Measurements from ENCODE around the gene ENDOG. TPM values are rescaled to one million over a fixed set of nuclear protein-coding genes. Genes with fewer than 3 reads are reported as not detected.
"Not testable (repeated sequence)": the region's sequence is repeated elsewhere in the genome, so short reads cannot be mapped to it uniquely, and the experiment has no call there.

Gene ENDOG
- total RNA-seq, 1 donor from 2014 or later, result 28.2 TPM

DNA sequence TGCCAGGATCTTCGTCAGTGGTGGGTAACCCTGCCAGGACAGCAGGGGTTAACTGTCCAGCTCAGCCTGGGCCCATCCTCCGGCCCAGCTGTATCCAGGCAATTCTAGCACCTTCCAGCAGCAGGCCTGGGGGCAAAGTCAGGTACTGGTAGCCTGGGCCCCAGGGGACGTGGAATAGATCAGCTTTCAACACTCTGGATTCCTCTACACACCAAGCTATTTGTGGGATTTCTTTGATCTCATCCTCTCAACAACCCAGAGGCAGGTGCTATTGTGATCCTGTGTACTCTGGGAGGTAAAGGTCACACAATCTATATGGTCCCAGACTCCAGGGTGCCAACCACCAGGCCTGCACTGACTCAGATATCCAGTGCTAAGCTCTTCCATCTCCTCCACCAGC is 20.0 kb downstream of the ENDOG start:
- no peaks in the 10 kb centered on the region for H3K27me3 ChIP-seq
- no peaks in the 10 kb centered on the region for H3K9me3 ChIP-seq
- no peak overlapping the region for H3K27ac ChIP-seq
- TF ChIP-seq POLR2A (IDR thresholded peaks at IDR 0.05), result no peak
- TF ChIP-seq CTCF (IDR thresholded peaks at IDR 0.05), result no peak
- TF ChIP-seq POLR2AphosphoS5 (IDR thresholded peaks at IDR 0.05; ENCODE audit: insufficient read depth in 1 of 2, low read depth in 1 of 2), result no peak
- H3K4me3 ChIP-seq, result no peak overlapping the region
- H3K36me3 ChIP-seq, result peaks cover 0 to 8% of the 10 kb centered on the region in 2 donors
- H3K4me1 ChIP-seq, result no peaks in the 10 kb centered on the region
- intact Hi-C loops (cut with DNase I), result no loop called here
- DNase-seq (ENCODE audit: extremely low spot score in 2 of 2), result no peak

GRCh38 chr9:128840524-128840923 is 22.2 kb downstream of the ENDOG start:
- H3K9me3 ChIP-seq, result no peaks in the 10 kb centered on the region
- H3K4me3 ChIP-seq, result no peak overlapping the region
- H3K36me3 ChIP-seq, result peaks cover 0 to 8% of the 10 kb centered on the region in 2 donors
- intact Hi-C loops (cut with DNase I), result no loop called here
- DNase-seq (ENCODE audit: extremely low spot score in 2 of 2), result no peak
- no peaks in the 10 kb centered on the region for H3K27me3 ChIP-seq
- TF ChIP-seq CTCF (IDR thresholded peaks at IDR 0.05) (no peak), POLR2A (IDR thresholded peaks at IDR 0.05) (no peak), POLR2AphosphoS5 (IDR thresholded peaks at IDR 0.05; ENCODE audit: insufficient read depth in 1 of 2, low read depth in 1 of 2) (no peak)
- H3K4me1 ChIP-seq, result no peaks in the 10 kb centered on the region
- no peak overlapping the region for H3K27ac ChIP-seq

GRCh38 chr9:128841694-128842492 is 23.6 kb downstream of the ENDOG start:
- H3K27me3 ChIP-seq, result no peaks in the 10 kb centered on the region
- no peak for DNase-seq (ENCODE audit: extremely low spot score in 2 of 2)
- intact Hi-C loops (cut with DNase I), result no loop called here
- TF ChIP-seq POLR2AphosphoS5 (IDR thresholded peaks at IDR 0.05; ENCODE audit: insufficient read depth in 1 of 2, low read depth in 1 of 2), result no peak
- no peak for TF ChIP-seq CTCF (IDR thresholded peaks at IDR 0.05)
- no peak for TF ChIP-seq POLR2A (IDR thresholded peaks at IDR 0.05)
- H3K9me3 ChIP-seq, result no peaks in the 10 kb centered on the region
- H3K27ac ChIP-seq, result no peak overlapping the region
- peaks cover 5% of the 10 kb centered on the region for H3K4me1 ChIP-seq
- H3K36me3 ChIP-seq, result peaks cover 0 to 8% of the 10 kb centered on the region in 2 donors
- H3K4me3 ChIP-seq, result no peak overlapping the region

- H3K27ac ChIP-seq; H3K4me3 ChIP-seq; H3K4me1 ChIP-seq; H3K36me3 ChIP-seq; DNase-seq (ENCODE audit: extremely low spot score in 2 of 2); H3K9me3 ChIP-seq; intact Hi-C loops (cut with DNase I); H3K27me3 ChIP-seq: not testable (repeated sequence)
Observed at GRCh38 chr9:128843171-128843570, 24.9 kb downstream of the ENDOG start.

- peaks cover 0 to 8% of the 10 kb centered on the region in 2 donors for H3K36me3 ChIP-seq
- H3K4me1 ChIP-seq, result peaks cover 5% of the 10 kb centered on the region
- DNase-seq (ENCODE audit: extremely low spot score in 2 of 2), result no peak
- no peaks in the 10 kb centered on the region for H3K9me3 ChIP-seq
- no peaks in the 10 kb centered on the region for H3K27me3 ChIP-seq
- no peak overlapping the region for H3K4me3 ChIP-seq
- no peak overlapping the region for H3K27ac ChIP-seq
- intact Hi-C loops (cut with DNase I), result no loop called here
- no peak for TF ChIP-seq CTCF (IDR thresholded peaks at IDR 0.05)
- no peak for TF ChIP-seq POLR2A (IDR thresholded peaks at IDR 0.05)
- TF ChIP-seq POLR2AphosphoS5 (IDR thresholded peaks at IDR 0.05; ENCODE audit: insufficient read depth in 1 of 2, low read depth in 1 of 2), result no peak
Observed at GRCh38 chr9:128845186-128845931, 27.1 kb downstream of the ENDOG start.
